Measurements from ENCODE around the gene CCDC88C.

CCDC88C gene

GRCh38 chr14:91336093-91336450 is 81.5 kb downstream of the CCDC88C start:
- Histone ChIP-seq H2AFZ (no peak overlapping the region), H3K4me3 (ENCODE audit: low read depth, low read length) (no peak overlapping the region), H3K27me3 (ENCODE audit: control insufficient read depth, insufficient read depth, low read length) (no peaks in the 10 kb centered on the region), H3K79me2 (no peaks in the 10 kb centered on the region), H3K27ac (no peak overlapping the region), H3K9me3 (ENCODE audit: control insufficient read depth, low read length) (no peaks in the 10 kb centered on the region), H3K4me2 (ENCODE audit: low read length) (no peak overlapping the region), H3K9ac (no peak overlapping the region), H3K36me3 (ENCODE audit: control insufficient read depth, insufficient read depth, low read length) (no peaks in the 10 kb centered on the region), H3K4me1 (peaks cover 5% of the 10 kb centered on the region)
- TF ChIP-seq CTCF (IDR thresholded peaks at IDR 0.05) = no peak

- Histone ChIP-seq H3K4me3 (ENCODE audit: low read depth, low read length) (no peak overlapping the region), H3K27me3 (ENCODE audit: control insufficient read depth, insufficient read depth, low read length) (no peaks in the 10 kb centered on the region), H3K36me3 (ENCODE audit: control insufficient read depth, insufficient read depth, low read length) (no peaks in the 10 kb centered on the region), H3K27ac (no peak overlapping the region), H3K4me2 (ENCODE audit: low read length) (no peak overlapping the region), H2AFZ (no peak overlapping the region), H3K9ac (no peak overlapping the region), H3K9me3 (ENCODE audit: control insufficient read depth, low read length) (no peaks in the 10 kb centered on the region), H3K4me1 (peaks cover 5% of the 10 kb centered on the region), H3K79me2 (no peaks in the 10 kb centered on the region)
- TF ChIP-seq CTCF (IDR thresholded peaks at IDR 0.05) = no peak
Observed at GRCh38 chr14:91335191-91336092, 82.2 kb downstream of the CCDC88C start.

- Histone ChIP-seq H3K27ac (no peak overlapping the region), H3K4me2 (ENCODE audit: low read length) (no peak overlapping the region), H3K4me3 (ENCODE audit: low read depth, low read length) (no peak overlapping the region), H3K36me3 (ENCODE audit: control insufficient read depth, insufficient read depth, low read length) (no peaks in the 10 kb centered on the region), H3K79me2 (peaks cover 3% of the 10 kb centered on the region), H2AFZ (no peak overlapping the region), H3K9ac (no peak overlapping the region), H3K4me1 (peaks cover 5% of the 10 kb centered on the region), H3K9me3 (ENCODE audit: control insufficient read depth, low read length) (no peaks in the 10 kb centered on the region), H3K27me3 (ENCODE audit: control insufficient read depth, insufficient read depth, low read length) (no peaks in the 10 kb centered on the region)
- TF ChIP-seq CTCF (IDR thresholded peaks at IDR 0.05) = no peak
Observed at GRCh38 chr14:91333650-91334039, 84.0 kb downstream of the CCDC88C start.

- Histone ChIP-seq H3K4me3 (ENCODE audit: low read depth, low read length) (no peak overlapping the region), H3K36me3 (ENCODE audit: control insufficient read depth, insufficient read depth, low read length) (no peaks in the 10 kb centered on the region), H3K27ac (no peak overlapping the region)
Observed at GRCh38 chr14:91332986-91333649, 84.5 kb downstream of the CCDC88C start.

More at GRCh38 chr14:91332986-91333649, 84.5 kb downstream of the CCDC88C start:
- no peak overlapping the region for H2AFZ ChIP-seq
- no peak overlapping the region for H3K4me2 ChIP-seq (ENCODE audit: low read length)
- peaks cover 5% of the 10 kb centered on the region for H3K4me1 ChIP-seq
- H3K79me2 ChIP-seq = peaks cover 3% of the 10 kb centered on the region
- H3K9me3 ChIP-seq (ENCODE audit: control insufficient read depth, low read length) = no peaks in the 10 kb centered on the region
- no peak overlapping the region for H3K9ac ChIP-seq
- no peak for TF ChIP-seq CTCF (IDR thresholded peaks at IDR 0.05)
- H3K27me3 ChIP-seq (ENCODE audit: control insufficient read depth, insufficient read depth, low read length) = no peaks in the 10 kb centered on the region

Measured in parathyroid adenoma (tissue), 2 donors.